Natural killer cell treated with Interleukin-12 subunit alpha and Interleukin-12 subunit beta and Interleukin-15 and Interleukin-18, amount 100 ng/mL, for 72 hours (primary cell): Measurements from ENCODE around the gene SRC. TPM values are rescaled to one million over a fixed set of nuclear protein-coding genes. Genes with fewer than 3 reads are reported as not detected.
A peak's percentile ranks its signal among the peaks of the same experiment; 100 is the strongest.

Source experiments
- ATAC-seq, 2 donors: fragments of 150-1000 bp; cut with Tn5 transposase in 1 of 2; sonication (Bioruptor Pico), chemical (Tn5 transposase) in 1 of 2; 2 replicates each; pipeline ENCODE4 v1.10.0; 2021
- DNase-seq: peaks from one replicate; pipeline ENCODE4 v3.0.0; 2022; ENCODE audit warnings: low spot score
- H3K27ac Mint-ChIP-seq, 2 donors: 1 replicate in 1 of 2; 2 replicates in 1 of 2; pipeline ENCODE4 v1.8.0; 2022; ENCODE audit warnings: mixed read lengths in 2 of 2, mild to moderate bottlenecking in 1 of 2, moderate library complexity in 1 of 2
- H3K27me3 Mint-ChIP-seq, 2 donors: 1 replicate in 1 of 2; 2 replicates in 1 of 2; pipeline ENCODE4 v1.8.0; 2022; ENCODE audit warnings: mixed read lengths in 2 of 2
- H3K36me3 Mint-ChIP-seq: one replicate; pipeline ENCODE4 v1.8.0; 2022; ENCODE audit warnings: mixed read lengths
- H3K4me1 Mint-ChIP-seq, 2 donors: 1 replicate in 1 of 2; 2 replicates in 1 of 2; pipeline ENCODE4 v1.8.0; 2022; ENCODE audit warnings: low read depth in 2 of 2, mixed read lengths in 2 of 2, mild to moderate bottlenecking in 1 of 2
- H3K4me3 Mint-ChIP-seq: one replicate; pipeline ENCODE4 v1.8.0; 2022; ENCODE audit warnings: mixed read lengths
- H3K9me3 Mint-ChIP-seq: 2 replicates; pipeline ENCODE4 v1.8.0; 2022; ENCODE audit warnings: mixed read lengths
- total RNA-seq, 2 donors: library from RNA; stranded (reverse); gene quantifications; one replicate each; pipeline ENCODE4 v1.2.3, GENCODE V29; 2022

SRC gene
- total RNA-seq, 2 donors from 2014 or later = 6.8 to 8.6 TPM

GRCh38 chr20:37319151-37319671 lies 26.7 kb upstream of the SRC start:
- Mint-ChIP-seq H3K27me3 (no peaks in the 10 kb centered on the region), H3K4me3 (no peak overlapping the region), H3K36me3 (no peaks in the 10 kb centered on the region), H3K27ac (peak overlapping the region in 1 of 2 donors; percentile 5), H3K9me3 (no peaks in the 10 kb centered on the region), H3K4me1 (peaks cover 28% of the 10 kb centered on the region in 2 donors)
- DNase-seq (no peak), ATAC-seq (peak in 1 of 2 donors; percentile 48)

- Mint-ChIP-seq H3K27ac (no peak overlapping the region), H3K4me1 (no peaks in the 10 kb centered on the region), H3K4me3 (no peak overlapping the region), H3K9me3 (no peaks in the 10 kb centered on the region), H3K36me3 (no peaks in the 10 kb centered on the region), H3K27me3 (no peaks in the 10 kb centered on the region)
- DNase-seq = no peak
- ATAC-seq = no peak
Observed at GRCh38 chr20:37323985-37324384, 22.0 kb upstream of the SRC start.

GRCh38 chr20:37325206-37325605 lies 20.7 kb upstream of the SRC start:
- Mint-ChIP-seq H3K9me3 (no peaks in the 10 kb centered on the region), H3K27ac (no peak overlapping the region), H3K4me1 (no peaks in the 10 kb centered on the region), H3K36me3 (no peaks in the 10 kb centered on the region), H3K4me3 (no peak overlapping the region), H3K27me3 (no peaks in the 10 kb centered on the region)
- no peak for ATAC-seq
- no peak for DNase-seq

- H3K36me3 Mint-ChIP-seq = no peaks in the 10 kb centered on the region
- H3K9me3 Mint-ChIP-seq = no peaks in the 10 kb centered on the region
- no peak for ATAC-seq
- no peaks in the 10 kb centered on the region for H3K4me1 Mint-ChIP-seq
- no peak overlapping the region for H3K4me3 Mint-ChIP-seq
- DNase-seq = no peak
- no peaks in the 10 kb centered on the region for H3K27me3 Mint-ChIP-seq
- no peak overlapping the region for H3K27ac Mint-ChIP-seq
Observed at GRCh38 chr20:37326666-37327065, 19.3 kb upstream of the SRC start.

- DNase-seq = no peak
- H3K4me3 Mint-ChIP-seq = no peak overlapping the region
- H3K36me3 Mint-ChIP-seq = no peaks in the 10 kb centered on the region
- H3K27me3 Mint-ChIP-seq = no peaks in the 10 kb centered on the region
- no peaks in the 10 kb centered on the region for H3K9me3 Mint-ChIP-seq
- H3K4me1 Mint-ChIP-seq = peaks cover 0 to 2% of the 10 kb centered on the region in 2 donors
- no peak overlapping the region for H3K27ac Mint-ChIP-seq
- ATAC-seq = no peak
Observed at GRCh38 chr20:37327748-37328147, 18.2 kb upstream of the SRC start.

GRCh38 chr20:37328149-37328945 lies 17.6 kb upstream of the SRC start:
- Mint-ChIP-seq H3K4me3 (no peak overlapping the region), H3K36me3 (no peaks in the 10 kb centered on the region), H3K4me1 (peaks cover 0 to 2% of the 10 kb centered on the region in 2 donors), H3K27ac (no peak overlapping the region), H3K9me3 (no peaks in the 10 kb centered on the region), H3K27me3 (no peaks in the 10 kb centered on the region)
- DNase-seq (no peak), ATAC-seq (peak in 1 of 2 donors; percentile 29)

GRCh38 chr20:37329481-37330165 lies 16.3 kb upstream of the SRC start:
- H3K36me3 Mint-ChIP-seq = no peaks in the 10 kb centered on the region
- H3K4me1 Mint-ChIP-seq = peaks cover 2 to 5% of the 10 kb centered on the region in 2 donors
- no peak overlapping the region for H3K4me3 Mint-ChIP-seq
- no peak for ATAC-seq
- no peak overlapping the region for H3K27ac Mint-ChIP-seq
- no peak for DNase-seq
- no peaks in the 10 kb centered on the region for H3K27me3 Mint-ChIP-seq
- no peaks in the 10 kb centered on the region for H3K9me3 Mint-ChIP-seq

DNA sequence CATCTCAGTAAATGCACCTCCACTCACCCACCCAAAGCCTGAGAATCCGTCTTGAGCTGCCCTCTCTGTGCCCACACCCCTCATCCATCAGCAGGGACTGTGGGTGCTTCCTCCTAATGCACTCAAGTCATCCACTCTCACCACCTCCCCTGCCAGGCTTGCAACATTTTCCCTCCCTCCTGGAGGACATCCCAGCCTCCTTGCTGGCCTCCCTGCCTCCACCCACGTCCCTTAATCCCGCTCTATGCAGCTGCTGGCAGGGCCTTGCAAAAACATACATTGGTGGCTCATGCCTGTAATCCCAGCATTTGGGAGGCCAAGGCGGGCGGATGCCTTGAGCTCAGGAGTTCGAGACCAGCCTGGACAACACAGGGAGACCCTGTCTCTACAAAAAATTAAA lies 15.6 kb upstream of the SRC start:
- Mint-ChIP-seq H3K36me3 (no peaks in the 10 kb centered on the region), H3K4me3 (no peak overlapping the region), H3K9me3 (no peaks in the 10 kb centered on the region), H3K27me3 (no peaks in the 10 kb centered on the region), H3K27ac (no peak overlapping the region), H3K4me1 (peaks cover 3 to 5% of the 10 kb centered on the region in 2 donors)
- DNase-seq (no peak), ATAC-seq (no peak)

GRCh38 chr20:37331060-37331857 lies 14.7 kb upstream of the SRC start:
- H3K4me1 Mint-ChIP-seq = peaks cover 12 to 13% of the 10 kb centered on the region in 2 donors
- no peaks in the 10 kb centered on the region for H3K27me3 Mint-ChIP-seq
- no peaks in the 10 kb centered on the region for H3K9me3 Mint-ChIP-seq
- no peaks in the 10 kb centered on the region for H3K36me3 Mint-ChIP-seq
- H3K4me3 Mint-ChIP-seq = no peak overlapping the region
- DNase-seq (no peak), ATAC-seq (no peak)
- H3K27ac Mint-ChIP-seq = no peak overlapping the region

GRCh38 chr20:37333130-37333847 lies 12.7 kb upstream of the SRC start:
- no peak for DNase-seq
- H3K4me1 Mint-ChIP-seq = peaks cover 22 to 23% of the 10 kb centered on the region in 2 donors
- no peak for ATAC-seq
- no peak overlapping the region for H3K27ac Mint-ChIP-seq
- H3K4me3 Mint-ChIP-seq = no peak overlapping the region
- no peaks in the 10 kb centered on the region for H3K27me3 Mint-ChIP-seq
- H3K9me3 Mint-ChIP-seq = no peaks in the 10 kb centered on the region
- no peaks in the 10 kb centered on the region for H3K36me3 Mint-ChIP-seq

DNA sequence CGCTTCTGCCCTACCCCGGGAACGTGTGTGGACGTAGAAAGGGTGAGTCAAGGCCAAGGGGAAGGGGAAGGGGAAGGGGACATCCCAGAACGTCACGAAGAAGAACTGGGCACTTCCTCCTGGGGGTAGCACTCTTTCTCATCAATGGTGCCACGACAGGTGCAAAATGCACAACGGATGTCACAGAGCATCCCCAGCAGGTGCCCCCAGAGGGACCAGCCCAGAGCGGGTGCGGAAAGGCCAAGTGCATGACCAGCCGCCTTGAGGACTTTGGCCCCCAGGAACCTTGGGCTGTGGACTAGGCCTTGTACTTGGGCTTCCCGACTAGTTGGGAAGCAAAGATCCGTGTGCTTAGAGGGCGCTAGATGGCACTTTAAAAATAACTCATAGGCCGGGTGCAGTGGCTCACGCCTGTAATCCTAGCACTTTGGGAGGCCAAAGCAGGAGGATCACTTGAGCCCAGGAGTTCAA lies 12.1 kb upstream of the SRC start:
- Mint-ChIP-seq H3K27ac (no peak overlapping the region), H3K4me1 (peaks cover 22 to 23% of the 10 kb centered on the region in 2 donors), H3K36me3 (no peaks in the 10 kb centered on the region), H3K27me3 (no peaks in the 10 kb centered on the region), H3K4me3 (no peak overlapping the region), H3K9me3 (no peaks in the 10 kb centered on the region)
- no peak for ATAC-seq
- no peak for DNase-seq

DNA sequence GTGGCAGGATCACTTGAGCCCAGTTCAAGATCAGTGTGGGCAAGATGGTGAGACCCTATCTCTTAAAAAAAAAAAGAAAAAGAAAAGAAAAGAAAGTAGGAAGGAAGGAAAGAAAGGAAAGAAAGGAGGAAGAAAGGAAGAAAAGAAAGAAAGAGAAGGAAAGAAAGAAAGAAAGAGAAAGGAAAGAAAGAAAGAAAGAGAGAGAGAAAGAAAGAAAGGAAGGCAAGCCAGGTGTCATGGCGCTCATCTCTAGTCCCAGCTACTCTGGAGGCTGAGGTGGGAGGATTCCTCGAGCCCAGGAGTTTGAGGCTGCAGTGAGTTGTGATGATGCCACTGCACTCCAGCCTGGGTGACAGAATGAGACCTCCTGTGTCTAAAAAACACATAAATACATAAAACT lies 11.5 kb upstream of the SRC start:
- H3K27me3 Mint-ChIP-seq = no peaks in the 10 kb centered on the region
- no peaks in the 10 kb centered on the region for H3K36me3 Mint-ChIP-seq
- peaks cover 22 to 23% of the 10 kb centered on the region in 2 donors for H3K4me1 Mint-ChIP-seq
- no peak for DNase-seq
- no peak for ATAC-seq
- no peak overlapping the region for H3K4me3 Mint-ChIP-seq
- H3K27ac Mint-ChIP-seq = no peak overlapping the region
- no peaks in the 10 kb centered on the region for H3K9me3 Mint-ChIP-seq
